PFSK-1 (cell line): ENCODE data around the gene REPS1.

ENCODE experiments used
- POLR2AphosphoS5 ChIP-seq: IDR thresholded peaks from 2 replicates; pipeline ENCODE4 v1.6.1; 2012; ENCODE audit warnings: low read depth, mild to moderate bottlenecking, control low read depth, low read length, moderate library complexity
- SIN3A ChIP-seq: IDR thresholded peaks from 2 replicates; pipeline ENCODE4 v1.6.1; 2012; ENCODE audit warnings: mild to moderate bottlenecking, low read length, moderate library complexity, borderline replicate concordance; ENCODE audit not compliant: insufficient read depth
- TAF1 ChIP-seq: IDR thresholded peaks from 2 replicates; pipeline ENCODE4 v1.6.1; 2012; ENCODE audit warnings: low read length, control low read depth, borderline replicate concordance; ENCODE audit not compliant: insufficient read depth
- TF ChIP-seq, protein P1 (sequence below), 2 experiments: IDR thresholded peaks; 2 replicates each; pipeline versions ENCODE4 v1.6.1 to v1.8.0; 2011 to 2012; ENCODE audit warnings: low read depth in 2 of 2, low read length in 2 of 2, control low read depth in 1 of 2, inconsistent platforms in 1 of 2, mild to moderate bottlenecking in 1 of 2, moderate library complexity in 1 of 2; ENCODE audit not compliant: insufficient read depth in 1 of 2

GRCh38 chr6:138987643-138988468 lies at the start of gene REPS1:
- TF ChIP-seq, protein P1, sequence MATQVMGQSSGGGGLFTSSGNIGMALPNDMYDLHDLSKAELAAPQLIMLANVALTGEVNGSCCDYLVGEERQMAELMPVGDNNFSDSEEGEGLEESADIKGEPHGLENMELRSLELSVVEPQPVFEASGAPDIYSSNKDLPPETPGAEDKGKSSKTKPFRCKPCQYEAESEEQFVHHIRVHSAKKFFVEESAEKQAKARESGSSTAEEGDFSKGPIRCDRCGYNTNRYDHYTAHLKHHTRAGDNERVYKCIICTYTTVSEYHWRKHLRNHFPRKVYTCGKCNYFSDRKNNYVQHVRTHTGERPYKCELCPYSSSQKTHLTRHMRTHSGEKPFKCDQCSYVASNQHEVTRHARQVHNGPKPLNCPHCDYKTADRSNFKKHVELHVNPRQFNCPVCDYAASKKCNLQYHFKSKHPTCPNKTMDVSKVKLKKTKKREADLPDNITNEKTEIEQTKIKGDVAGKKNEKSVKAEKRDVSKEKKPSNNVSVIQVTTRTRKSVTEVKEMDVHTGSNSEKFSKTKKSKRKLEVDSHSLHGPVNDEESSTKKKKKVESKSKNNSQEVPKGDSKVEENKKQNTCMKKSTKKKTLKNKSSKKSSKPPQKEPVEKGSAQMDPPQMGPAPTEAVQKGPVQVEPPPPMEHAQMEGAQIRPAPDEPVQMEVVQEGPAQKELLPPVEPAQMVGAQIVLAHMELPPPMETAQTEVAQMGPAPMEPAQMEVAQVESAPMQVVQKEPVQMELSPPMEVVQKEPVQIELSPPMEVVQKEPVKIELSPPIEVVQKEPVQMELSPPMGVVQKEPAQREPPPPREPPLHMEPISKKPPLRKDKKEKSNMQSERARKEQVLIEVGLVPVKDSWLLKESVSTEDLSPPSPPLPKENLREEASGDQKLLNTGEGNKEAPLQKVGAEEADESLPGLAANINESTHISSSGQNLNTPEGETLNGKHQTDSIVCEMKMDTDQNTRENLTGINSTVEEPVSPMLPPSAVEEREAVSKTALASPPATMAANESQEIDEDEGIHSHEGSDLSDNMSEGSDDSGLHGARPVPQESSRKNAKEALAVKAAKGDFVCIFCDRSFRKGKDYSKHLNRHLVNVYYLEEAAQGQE (IDR thresholded peaks at IDR 0.05; ENCODE audit: insufficient read depth in 1 of 2, low read depth in 2 of 2, low read length in 2 of 2): peak in 1 of 2 experiments; percentile 20; a peak in 1 of 4 replicates
- TF ChIP-seq TAF1: 0 out of 2 replicates have a peak, but pooled peaks have one; percentile 49
- peak; percentile 89 for TF ChIP-seq POLR2AphosphoS5
- no peak for TF ChIP-seq SIN3A
